GM21786 (cell line): ENCODE results near the gene CYP4F11.
"Not testable (repeated sequence)": the region's sequence is repeated elsewhere in the genome, so short reads cannot be mapped to it uniquely, and the experiment has no call there.

Experiments used
- ATAC-seq: cut with Tn5 transposase; IDR thresholded peaks from one replicate; pipeline ENCODE4 v1.9.1; 2021; ENCODE audit not compliant: unreplicated experiment

CYP4F11 gene

DNA sequence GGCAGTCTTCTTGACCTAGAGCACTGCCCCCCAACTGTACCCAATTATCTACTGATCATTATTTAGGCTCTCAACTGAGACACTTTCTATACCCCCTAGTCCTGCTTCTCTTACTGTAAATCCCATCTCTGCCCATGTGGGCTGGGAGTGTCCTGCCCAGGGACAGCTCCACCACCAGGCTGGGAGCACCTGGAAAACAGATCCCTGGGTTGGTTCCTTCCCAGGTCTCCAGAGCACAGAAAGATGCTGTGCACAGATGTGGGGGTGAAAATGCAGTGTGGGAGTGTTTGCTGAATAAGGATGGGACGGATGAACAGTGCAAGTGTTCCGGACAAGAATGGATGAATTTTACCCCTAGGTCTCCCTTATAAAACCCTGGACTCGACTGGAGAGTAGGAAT, 49.2 kb downstream of the CYP4F11 start:
- no peak for ATAC-seq

DNA sequence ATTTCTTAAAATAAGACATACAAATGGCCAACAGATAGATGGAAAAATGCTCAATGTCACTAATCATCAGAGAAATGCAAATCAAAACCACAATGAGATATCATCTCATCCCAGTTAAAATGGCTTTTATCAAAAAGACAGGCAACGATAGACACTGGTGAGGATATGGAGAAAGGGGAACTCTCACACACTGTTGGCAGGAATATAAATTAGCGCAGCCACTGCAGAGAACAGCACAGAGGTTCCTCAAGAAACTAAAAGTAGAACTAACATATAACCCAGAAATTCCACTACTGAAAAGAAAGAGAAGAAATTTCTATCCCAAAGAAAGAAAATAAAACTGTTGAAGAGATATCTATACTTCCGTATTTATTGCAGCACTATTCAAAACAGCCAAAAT, 51.0 kb downstream of the CYP4F11 start:
- not testable (repeated sequence) for ATAC-seq

DNA sequence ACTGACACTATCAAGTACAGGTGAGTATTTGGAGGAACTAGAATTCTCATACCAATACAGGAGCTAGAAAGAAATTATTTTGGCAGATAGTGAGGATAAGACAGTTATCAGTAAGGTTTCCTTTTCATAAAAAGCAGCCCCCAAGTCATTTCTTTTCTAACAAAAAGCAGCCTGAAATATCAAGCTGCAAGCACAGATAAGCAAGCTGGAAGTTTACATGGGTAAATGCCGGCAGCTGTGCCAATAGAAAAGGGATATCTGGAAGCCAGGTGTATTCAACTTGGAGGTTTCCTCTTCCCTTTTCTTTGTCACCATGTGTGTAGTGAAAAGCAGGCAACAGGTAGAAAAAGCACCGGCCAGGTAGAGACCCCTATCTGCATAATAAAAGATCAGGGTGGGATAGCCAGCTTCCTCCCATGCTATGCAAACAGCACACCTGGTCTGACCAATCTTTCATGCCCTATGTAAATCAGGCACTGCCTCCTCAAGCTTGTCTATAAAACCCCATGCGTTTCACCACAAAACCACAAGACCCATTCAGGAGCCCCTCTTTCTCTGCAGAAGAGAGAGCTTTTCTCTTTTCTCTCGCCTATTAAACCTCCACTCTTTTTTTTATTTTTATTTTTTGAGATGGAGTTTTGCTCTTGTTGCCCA, 59.4 kb downstream of the CYP4F11 start:
- ATAC-seq: no peak

DNA sequence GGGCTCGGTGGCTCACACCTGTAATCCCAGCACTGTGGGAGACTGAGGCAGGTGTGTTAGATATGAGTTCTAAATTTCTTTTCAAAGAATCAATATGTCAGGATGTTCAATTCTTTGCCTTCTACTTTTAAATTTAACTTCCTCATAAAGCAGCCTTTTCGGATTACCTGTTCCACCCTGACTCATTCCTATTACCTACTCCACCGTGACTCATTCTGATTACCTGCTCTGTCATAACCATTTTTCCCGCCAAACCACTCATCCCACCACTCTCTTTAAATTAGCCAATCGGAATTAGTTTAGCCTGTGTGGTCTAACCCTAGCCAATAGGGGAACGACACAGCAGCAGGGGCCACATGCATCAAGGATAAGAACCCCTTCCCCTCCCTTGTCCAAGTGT, 60.6 kb downstream of the CYP4F11 start:
- not testable (repeated sequence) for ATAC-seq

DNA sequence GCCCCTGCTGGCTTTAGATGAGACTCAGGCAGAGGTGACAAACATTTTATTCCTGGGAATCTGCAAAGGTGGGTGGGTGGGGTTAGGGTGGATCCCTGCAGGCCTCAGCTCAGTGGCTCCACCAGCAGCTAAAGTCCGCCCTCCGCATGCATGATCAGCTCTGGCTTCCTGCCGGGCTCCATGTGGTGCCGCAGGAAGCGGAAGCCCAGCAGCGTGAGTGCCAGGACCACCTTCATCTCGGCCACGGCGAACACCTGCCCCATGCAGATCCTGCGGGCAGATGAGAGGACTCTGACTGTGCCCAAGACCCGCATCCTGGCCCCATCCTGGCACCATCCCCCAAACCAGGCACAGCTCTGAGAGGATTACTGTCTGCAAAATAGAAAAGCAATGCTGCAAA, 62.8 kb downstream of the CYP4F11 start:
- ATAC-seq: no peak

DNA sequence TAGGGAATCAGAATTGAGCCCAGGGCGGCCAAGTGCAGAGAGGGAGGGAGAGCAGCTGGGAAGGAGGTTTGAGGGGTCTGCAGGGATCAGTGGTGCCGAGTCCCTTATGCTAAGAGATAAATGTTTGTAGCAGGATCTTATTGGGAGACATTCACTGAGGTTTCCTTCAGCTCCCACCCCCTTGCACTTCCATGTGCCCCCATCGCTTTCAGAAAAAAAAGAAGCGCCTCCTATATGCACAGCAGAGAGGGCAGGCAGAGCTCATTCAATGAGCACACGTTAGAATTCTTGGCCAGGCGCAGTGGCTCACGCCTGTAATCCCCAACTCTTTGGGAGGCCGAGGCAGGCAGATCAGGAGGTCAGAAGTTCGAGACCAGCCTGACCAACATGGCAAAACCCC, 64.5 kb downstream of the CYP4F11 start:
- ATAC-seq: no peak

DNA sequence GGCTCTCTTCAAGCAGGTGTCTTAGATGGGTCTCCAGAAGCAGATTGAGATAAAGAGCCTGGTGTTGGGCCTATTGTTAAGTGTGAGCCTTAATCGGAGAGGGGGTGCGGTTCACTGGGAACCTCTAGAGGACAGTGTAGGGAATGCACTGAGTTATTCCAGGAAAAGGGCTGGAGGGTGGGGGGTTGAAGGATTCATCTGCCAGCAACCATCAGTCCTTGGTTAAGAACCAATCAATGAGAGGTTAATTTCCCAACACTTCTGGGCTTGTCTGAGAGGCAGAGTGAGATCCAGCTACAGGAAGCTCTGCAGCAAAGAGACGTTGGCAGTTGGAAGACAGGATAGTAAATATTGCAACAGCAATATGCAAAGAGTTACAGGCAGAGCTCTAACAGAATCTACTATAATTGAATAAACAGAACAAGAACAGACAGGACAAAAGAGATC, 65.2 kb downstream of the CYP4F11 start:
- no peak for ATAC-seq

DNA sequence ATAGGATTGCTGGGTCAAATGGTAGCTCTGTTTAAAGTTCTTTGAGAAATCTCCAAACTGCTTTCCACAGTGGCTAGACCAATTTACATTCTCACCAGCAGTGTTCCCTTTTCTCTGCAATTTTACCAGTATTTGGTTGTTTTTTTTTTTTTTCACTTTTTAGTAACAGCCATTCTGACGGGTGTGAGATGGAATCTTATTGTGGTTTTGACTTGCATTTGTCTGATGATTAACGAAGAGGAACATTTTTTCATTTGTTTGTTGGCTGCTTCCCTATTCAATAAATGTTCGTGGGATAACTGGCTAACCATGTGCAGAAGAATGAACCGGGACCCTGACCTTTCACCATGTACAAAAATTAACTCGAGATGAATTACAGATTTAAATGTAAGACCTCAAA, 67.7 kb downstream of the CYP4F11 start:
- ATAC-seq: no peak

DNA sequence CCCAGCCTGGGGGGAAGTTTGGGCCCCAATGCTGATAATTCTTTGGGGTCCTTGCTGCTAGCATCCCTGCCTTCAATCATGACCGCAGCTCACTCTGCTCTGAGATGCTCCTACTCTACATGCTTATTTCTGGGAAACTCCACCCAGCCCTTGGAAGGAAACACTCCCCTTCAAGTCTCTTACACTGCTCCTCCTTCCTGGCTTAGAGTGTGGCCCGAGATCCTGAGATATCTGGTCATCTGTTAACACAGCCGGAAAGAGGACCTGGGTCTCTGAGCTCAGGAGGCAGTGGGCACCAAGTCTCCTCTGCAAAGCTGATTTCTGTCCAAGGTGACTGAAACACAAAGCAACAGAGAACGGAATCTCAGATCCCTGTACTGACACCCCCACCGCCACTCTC, 69.5 kb downstream of the CYP4F11 start:
- no peak for ATAC-seq

DNA sequence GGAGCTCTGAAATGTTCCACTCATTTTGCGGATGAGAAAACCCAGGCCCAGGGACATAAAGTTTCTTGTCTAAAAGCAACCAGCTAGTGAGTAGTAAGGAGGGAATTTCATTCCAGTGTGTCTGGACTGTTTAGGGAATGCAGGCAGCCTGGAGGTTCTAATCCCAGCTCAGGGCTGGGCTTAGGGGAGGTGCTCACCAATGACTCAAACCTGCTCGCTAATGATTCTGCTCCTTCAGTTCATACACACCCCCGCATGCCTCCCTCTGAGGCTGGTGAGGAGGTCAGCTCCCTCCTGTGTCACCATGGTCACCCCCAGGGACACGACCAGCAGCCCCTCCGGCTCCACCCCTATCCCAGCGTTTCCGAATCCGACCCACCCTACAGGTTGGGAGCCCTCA, 71.1 kb downstream of the CYP4F11 start:
- no peak for ATAC-seq

DNA sequence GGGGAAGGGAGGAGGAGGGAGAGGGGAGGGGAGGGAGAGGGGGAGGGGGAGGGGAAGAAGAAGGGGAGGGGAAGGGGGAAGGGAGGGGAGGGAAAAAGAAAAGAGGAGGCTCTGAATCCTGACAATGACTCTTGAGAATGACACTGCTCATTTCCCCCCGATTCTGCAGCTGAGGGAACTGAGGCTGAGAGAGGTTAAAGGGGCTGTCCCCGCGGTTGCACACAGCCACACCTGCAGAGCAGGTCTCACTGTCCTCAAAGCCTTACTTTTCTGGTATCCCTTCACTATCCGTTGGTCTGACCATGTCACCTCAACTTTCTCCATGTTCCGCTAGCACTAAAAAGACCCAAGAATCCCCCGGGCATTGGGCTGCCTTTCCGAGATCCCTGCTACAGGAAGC, 71.9 kb downstream of the CYP4F11 start:
- no peak for ATAC-seq
